H1 (cell line): Measurements from ENCODE around the gene EXOC6. TPM values are rescaled to one million over a fixed set of nuclear protein-coding genes. Genes with fewer than 3 reads are reported as not detected.

Experiments
- CTCF ChIA-PET: fragments of 300-600 bp; sonication (Branson Sonifier 250); formaldehyde crosslinking; loops from one replicate; lab custom pipeline; 2021; ENCODE audit not compliant: partially characterized antibody; lab: Charles Lee
- POLR2A ChIA-PET: fragments of 300-600 bp; sonication (Branson Sonifier 250); formaldehyde crosslinking; loops from one replicate; lab custom pipeline; 2021; ENCODE audit warnings: inconsistent platforms; ENCODE audit not compliant: partially characterized antibody; lab: Charles Lee
- DNase-seq, 2 experiments: peaks; one replicate each; pipeline versions ENCODE4 v3.0.0 to v3.0.0-alpha.2; 2010 to 2022; ENCODE audit warnings: low spot score in 2 of 2, low read depth in 1 of 2, mixed read lengths in 1 of 2
- FAIRE-seq: peaks from 2 replicates; lab custom pipeline; 2011; peaks lifted over from hg19 to GRCh38; lab: Jason Lieb, UNC
- H2AFZ ChIP-seq: 2 replicates; pipeline ENCODE4 v1.8.1; 2012; ENCODE audit warnings: low read length, inconsistent platforms
- H2AK5ac ChIP-seq: 2 replicates; pipeline ENCODE4 v1.6.1; 2013; ENCODE audit warnings: low read depth, low read length
- H2BK120ac ChIP-seq: replicated peaks from 2 replicates; pipeline ENCODE3; 2013; ENCODE audit warnings: low read depth, low read length, inconsistent platforms
- H2BK12ac ChIP-seq: 2 replicates; pipeline ENCODE4 v1.6.1; 2013; ENCODE audit warnings: low read depth, low read length
- H2BK15ac ChIP-seq: 2 replicates; pipeline ENCODE4 v1.6.1; 2013; ENCODE audit warnings: low read length
- H2BK20ac ChIP-seq: 2 replicates; pipeline ENCODE4 v1.6.1; 2013; ENCODE audit warnings: low read length
- H2BK5ac ChIP-seq: 2 replicates; pipeline ENCODE4 v1.6.1; 2013; ENCODE audit warnings: low read depth, low read length
- H3K14ac ChIP-seq: 2 replicates; pipeline ENCODE4 v1.6.1; 2013; ENCODE audit warnings: inconsistent platforms; ENCODE audit not compliant: insufficient read length
- H3K18ac ChIP-seq: 2 replicates; pipeline ENCODE4 v1.6.1; 2013; ENCODE audit warnings: low read length; ENCODE audit errors: extremely low read depth
- H3K23ac ChIP-seq: 2 replicates; pipeline ENCODE4 v1.6.1; 2013; ENCODE audit warnings: inconsistent platforms; ENCODE audit not compliant: insufficient read length
- H3K23me2 ChIP-seq: 2 replicates; pipeline ENCODE4 v1.6.1; 2013; ENCODE audit warnings: low read depth, low read length
- H3K27ac ChIP-seq: 2 replicates; pipeline ENCODE4 v1.6.1; 2011; ENCODE audit warnings: low read depth, low read length, inconsistent platforms
- H3K27me3 ChIP-seq, 4 experiments: replicated peaks in 1 of 4; 1 replicate in 1 of 4; 2 replicates in 3 of 4; pipeline versions ENCODE4 v1.6.1 to v1.8.1; 2011 to 2013; ENCODE audit warnings: low read length in 3 of 4, mild to moderate bottlenecking in 3 of 4, inconsistent platforms in 2 of 4, mixed read lengths in 2 of 4, moderate library complexity in 1 of 4; ENCODE audit not compliant: control insufficient read depth in 3 of 4, insufficient read depth in 3 of 4; ENCODE audit errors: extremely low read depth in 1 of 4
- H3K36me3 ChIP-seq, 4 experiments: 2 replicates each; pipeline versions ENCODE4 v1.6.1 to v1.8.1; 2011 to 2013; ENCODE audit warnings: mild to moderate bottlenecking in 4 of 4, low read length in 3 of 4, moderate library complexity in 2 of 4, control low read depth in 1 of 4, inconsistent platforms in 1 of 4; ENCODE audit not compliant: insufficient read depth in 4 of 4, control insufficient read depth in 2 of 4
- H3K4ac ChIP-seq: replicated peaks from 2 replicates; pipeline ENCODE3; 2013; ENCODE audit warnings: low read length, low read depth, mixed read lengths, inconsistent platforms; ENCODE audit not compliant: insufficient read length
- H3K4me1 ChIP-seq, 4 experiments: replicated peaks in 1 of 4; 1 replicate in 1 of 4; 2 replicates in 3 of 4; pipeline versions ENCODE4 v1.6.1 to v1.8.1; 2011 to 2013; ENCODE audit warnings: low read length in 3 of 4, inconsistent platforms in 2 of 4, mixed read lengths in 1 of 4; ENCODE audit not compliant: insufficient read depth in 4 of 4, control insufficient read depth in 3 of 4
- H3K4me2 ChIP-seq, 2 experiments: 2 replicates each; pipeline versions ENCODE4 v1.6.1 to v1.8.1; 2011 to 2013; ENCODE audit warnings: low read depth in 2 of 2, low read length in 2 of 2, control low read depth in 1 of 2, inconsistent platforms in 1 of 2, mild to moderate bottlenecking in 1 of 2; ENCODE audit not compliant: insufficient read depth in 1 of 2
- H3K4me3 ChIP-seq, 4 experiments: fragments of 200-600, 300-600 bp in 1 of 4; sonication (generic), shearing (Covaris generic), sonication (Bioruptor Twin) in 1 of 4; 2 replicates each; pipeline versions ENCODE4 v1.5.1 to v1.8.1; 2011 to 2016; ENCODE audit warnings: low read length in 4 of 4, low read depth in 3 of 4, control low read depth in 2 of 4, inconsistent platforms in 2 of 4, mild to moderate bottlenecking in 2 of 4, mixed read lengths in 1 of 4, moderate library complexity in 1 of 4; ENCODE audit not compliant: insufficient read depth in 2 of 4; ENCODE audit errors: extremely low read depth in 1 of 4
- H3K56ac ChIP-seq: replicated peaks from 2 replicates; pipeline ENCODE3; 2013; ENCODE audit warnings: low read depth, mild to moderate bottlenecking, mixed read lengths, low read length, inconsistent platforms; ENCODE audit not compliant: insufficient read length
- H3K79me1 ChIP-seq: 2 replicates; pipeline ENCODE4 v1.6.1; 2013; ENCODE audit warnings: low read depth, low read length, control low read depth
- H3K79me2 ChIP-seq, 2 experiments: 2 replicates each; pipeline versions ENCODE4 v1.6.1 to v1.8.1; 2012 to 2013; ENCODE audit warnings: low read length in 2 of 2, mild to moderate bottlenecking in 2 of 2, inconsistent platforms in 1 of 2; ENCODE audit not compliant: insufficient read depth in 2 of 2, control insufficient read depth in 1 of 2
- H3K9ac ChIP-seq, 4 experiments: replicated peaks in 1 of 4; 1 replicate in 1 of 4; 2 replicates in 3 of 4; pipeline versions ENCODE4 v1.6.1 to v1.8.1; 2011 to 2013; ENCODE audit warnings: low read depth in 3 of 4, low read length in 3 of 4, control low read depth in 2 of 4, mild to moderate bottlenecking in 2 of 4, moderate library complexity in 2 of 4, inconsistent platforms in 1 of 4; ENCODE audit errors: extremely low read depth in 1 of 4
- H3K9me3 ChIP-seq, 2 experiments: 2 replicates each; pipeline versions ENCODE4 v1.6.1 to v1.8.1; 2012 to 2013; ENCODE audit warnings: mild to moderate bottlenecking in 2 of 2, moderate library complexity in 2 of 2, control low read depth in 1 of 2, inconsistent platforms in 1 of 2, low read depth in 1 of 2, low read length in 1 of 2, mixed read lengths in 1 of 2; ENCODE audit not compliant: insufficient read depth in 2 of 2
- H4K20me1 ChIP-seq, 2 experiments: replicated peaks in 1 of 2; 2 replicates each; pipeline versions ENCODE3 to v1.8.1; 2011 to 2013; ENCODE audit warnings: inconsistent platforms in 2 of 2, low read length in 2 of 2, mild to moderate bottlenecking in 1 of 2; ENCODE audit not compliant: insufficient read depth in 2 of 2, control insufficient read depth in 1 of 2
- H4K5ac ChIP-seq: 2 replicates; pipeline ENCODE4 v1.6.1; 2013; ENCODE audit warnings: low read length, low read depth, mixed read lengths, inconsistent platforms; ENCODE audit not compliant: insufficient read length
- H4K8ac ChIP-seq: 2 replicates; pipeline ENCODE4 v1.8.0; 2013; ENCODE audit warnings: mild to moderate bottlenecking, moderate library complexity, low read length, inconsistent platforms; ENCODE audit not compliant: insufficient read depth; ENCODE audit errors: extremely low read depth
- H4K91ac ChIP-seq: replicated peaks from 2 replicates; pipeline ENCODE3; 2013; ENCODE audit warnings: low read length, mixed read lengths, inconsistent platforms; ENCODE audit not compliant: insufficient read length
- CTCF ChIP-seq, 3 experiments: IDR thresholded peaks; 1 replicate in 2 of 3; 2 replicates in 1 of 3; pipeline versions ENCODE4 v1.5.1 to v1.6.1; 2011; ENCODE audit warnings: low read length in 3 of 3, mild to moderate bottlenecking in 3 of 3, inconsistent platforms in 2 of 3, low read depth in 1 of 3, moderate library complexity in 1 of 3; ENCODE audit not compliant: insufficient read depth in 1 of 3; ENCODE audit errors: control extremely low read depth in 1 of 3
- RAD21 ChIP-seq, 2 experiments: IDR thresholded peaks in 1 of 2; conservative IDR thresholded peaks in 1 of 2; 2 replicates each; pipeline ENCODE4 v1.6.1; 2011; ENCODE audit warnings: low read depth in 2 of 2, low read length in 2 of 2, improper control_type of control experiment in 1 of 2, inconsistent platforms in 1 of 2, mild to moderate bottlenecking in 1 of 2, moderate library complexity in 1 of 2
- RXRA ChIP-seq: IDR thresholded peaks from 2 replicates; pipeline ENCODE4 v1.6.1; 2011; ENCODE audit warnings: low read depth, mild to moderate bottlenecking, low read length, moderate library complexity; ENCODE audit not compliant: insufficient read depth
- TEAD4 ChIP-seq: IDR thresholded peaks from 2 replicates; pipeline ENCODE4 v1.6.1; 2012; ENCODE audit warnings: low read depth, low read length, inconsistent platforms, mixed read lengths
- WGBS, 2 experiments: shearing (Covaris generic) in 1 of 2; methylation state at CpG; one replicate each; pipeline versions ENCODE4 v1.1.6 to v1.1.7; 2013 to 2015; ENCODE audit warnings: low lambda C conversion rate in 2 of 2, mixed read lengths in 2 of 2, inconsistent platforms in 1 of 2, low coverage in 1 of 2, missing lambda C conversion rate in 1 of 2; ENCODE audit not compliant: insufficient replicate concordance in 2 of 2, insufficient coverage in 1 of 2, insufficient read length in 1 of 2; ENCODE audit errors: extremely low coverage in 1 of 2, missing lambda C conversion rate in 1 of 2; 5-methylcytosine and 5-hydroxymethylcytosine counted together
- polyA plus RNA-seq, 7 experiments: library from polyadenylated mRNA; depleted of rRNA in 3 of 7; stranded (reverse) in 5 of 7; unstranded in 2 of 7; fragments of >200 nt in 5 of 7; fragments of 200-250 nt in 2 of 7; gene quantifications; 1 replicate in 5 of 7; 2 replicates in 1 of 7; 4 replicates in 1 of 7; pipeline versions ENCODE4 v1.2.1 to v1.2.3, GENCODE V29; 2011 to 2013; ENCODE audit warnings: missing spikeins in 2 of 7, mixed read lengths in 2 of 7
- total RNA-seq: library from RNA; stranded (reverse); fragmentation: NEBNext Ultra II Directional; extraction: Animal tissue kit (Norgen Biotek cat#: 25700); gene quantifications from 2 replicates; pipeline ENCODE4 v1.2.1, GENCODE V29; 2021

Gene EXOC6
- total and polyA plus RNA-seq, 2 of the 8 experiments (the other 6 are each of a cell fraction or from before 2014, with no cell fraction given), result 1.7 to 4.5 TPM

DNA sequence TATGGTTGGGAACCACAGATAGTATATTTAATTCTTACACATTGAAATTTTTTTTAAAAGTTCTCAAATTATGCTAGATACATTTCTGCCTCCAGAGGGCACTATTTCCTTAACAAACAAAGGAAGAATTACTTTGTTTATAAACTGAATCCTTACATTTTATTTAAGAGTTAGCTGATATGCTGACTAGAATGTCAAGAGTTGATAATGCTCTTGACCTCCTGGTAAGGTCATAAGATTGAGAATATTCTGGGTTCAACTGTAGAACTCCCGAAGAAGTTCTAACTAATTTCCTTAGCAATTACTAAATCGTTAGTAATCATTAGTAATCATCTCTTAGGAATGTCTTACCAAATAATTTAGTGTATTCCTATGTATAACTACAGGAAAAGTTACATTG, 117.0 kb downstream of the EXOC6 start:
- H4K91ac ChIP-seq, result no peak overlapping the region
- no peak overlapping the region for H2BK120ac ChIP-seq
- no peak overlapping the region for H3K4ac ChIP-seq
- ChIA-PET POLR2A (no interaction called here), CTCF (interaction anchor here (0.6 to 3.3 kb wide), 46 partner anchors 8 to 519 kb away, joined by 3 to 15 read pairs (median 4); partner anchors contain the start of gene CYP26A1)
- H2BK5ac ChIP-seq, result no peak overlapping the region
- H4K8ac ChIP-seq, result no peak overlapping the region
- H3K23me2 ChIP-seq, result no peaks in the 10 kb centered on the region
- no peak for DNase-seq
- no peak overlapping the region for H3K4me2 ChIP-seq
- H2AK5ac ChIP-seq, result no peak overlapping the region
- no peak overlapping the region for H3K23ac ChIP-seq
- no peak overlapping the region for H2AFZ ChIP-seq
- H4K20me1 ChIP-seq, result no peaks in the 10 kb centered on the region
- no peaks in the 10 kb centered on the region for H3K27me3 ChIP-seq
- H3K27ac ChIP-seq, result no peak overlapping the region
- no peak overlapping the region for H3K14ac ChIP-seq
- no peak overlapping the region for H3K4me3 ChIP-seq
- no peak overlapping the region for H3K18ac ChIP-seq
- H3K9ac ChIP-seq, result no peak overlapping the region
- H2BK12ac ChIP-seq, result no peak overlapping the region
- 71% methylated on average over 2 of the region's 2 CpGs; no CpG with 5 or more reads in 1 of the 2 experiments for WGBS, 2 experiments
- H4K5ac ChIP-seq, result no peak overlapping the region
- H2BK20ac ChIP-seq, result no peak overlapping the region
- TF ChIP-seq RXRA (no peak), RAD21 (IDR thresholded peaks at IDR 0.05 in 1 of 2, conservative IDR thresholded peaks at IDR 0.05 in 1 of 2; ENCODE audit: low read depth in 2 of 2, low read length in 2 of 2) (peak in 1 of 2 experiments; percentile 38; a peak in 2 of 4 replicates), CTCF (IDR thresholded peaks at IDR 0.05; ENCODE audit: control extremely low read depth in 1 of 3, insufficient read depth in 1 of 3, low read depth in 1 of 3, low read length in 3 of 3) (peak in 2 of 3 experiments; percentile 27 to 29; a peak in 2 of 4 replicates), TEAD4 (peak; percentile 77)
- H3K79me1 ChIP-seq, result no peaks in the 10 kb centered on the region
- no peak overlapping the region for H2BK15ac ChIP-seq
- no peaks in the 10 kb centered on the region for H3K4me1 ChIP-seq
- H3K9me3 ChIP-seq, result no peaks in the 10 kb centered on the region
- FAIRE-seq, result no peak
- no peaks in the 10 kb centered on the region for H3K79me2 ChIP-seq
- H3K56ac ChIP-seq, result no peak overlapping the region
- no peaks in the 10 kb centered on the region for H3K36me3 ChIP-seq
